Epidermal melanocyte (primary cell): ENCODE data around the gene EIPR1.

Experiments
- DNase-seq: peaks from one replicate; pipeline ENCODE4 v3.0.0; 2011; ENCODE audit warnings: low spot score; ENCODE audit not compliant: insufficient read length

The EIPR1 gene

DNA sequence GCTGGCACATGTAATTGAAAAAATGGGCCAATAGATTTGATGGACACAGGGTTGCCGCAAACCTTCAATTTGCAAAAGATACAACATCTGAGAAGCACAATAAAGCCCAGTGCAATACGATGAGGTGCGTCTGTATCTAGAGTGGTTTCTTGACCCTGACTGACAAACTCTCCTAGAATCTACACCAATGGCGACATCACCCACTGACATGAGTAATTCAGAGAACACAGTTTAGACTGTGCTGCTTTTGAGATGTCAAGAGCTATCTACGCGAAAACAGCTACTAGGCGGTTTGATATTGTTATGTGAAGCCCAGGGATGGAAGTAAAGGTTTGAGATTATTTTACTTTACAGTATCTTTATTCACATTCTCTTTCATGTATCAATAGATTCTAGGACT, 104.9 kb downstream of the EIPR1 start:
- DNase-seq, result no peak

- no peak for DNase-seq
These were observed 107.5 kb downstream of the EIPR1 start for GRCh38 chr2:3270095-3270478.

DNA sequence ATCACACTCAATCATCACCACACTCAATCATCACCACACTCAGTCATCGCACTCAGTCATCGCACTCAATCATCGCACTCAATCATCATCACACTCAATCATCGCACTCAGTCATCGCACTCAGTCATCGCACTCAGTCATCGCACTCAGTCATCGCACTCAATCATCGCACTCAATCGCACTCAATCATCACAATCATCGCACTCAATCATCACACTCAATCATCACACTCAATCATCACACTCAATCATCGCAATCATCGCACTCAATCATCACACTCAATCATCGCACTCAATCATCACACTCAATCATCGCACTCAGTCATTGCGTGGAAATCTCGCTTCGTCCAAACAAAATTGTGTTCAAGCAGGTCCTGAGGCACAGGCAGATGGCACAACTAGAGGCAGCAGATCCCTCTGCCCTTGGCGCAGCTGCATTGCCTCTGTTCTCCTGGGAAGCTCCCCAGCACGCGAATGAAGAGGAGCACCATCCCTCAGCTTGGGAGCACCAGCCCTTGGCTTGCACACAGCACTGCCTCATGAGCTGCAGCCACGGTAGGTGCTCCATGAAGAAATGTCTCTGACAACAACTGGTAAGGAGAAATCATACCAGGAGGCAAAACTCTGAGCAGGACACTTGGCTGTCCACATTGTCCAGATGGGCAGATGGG, 108.1 kb downstream of the EIPR1 start:
- DNase-seq, result no peak

GRCh38 chr2:3268705-3269029, 109.0 kb downstream of the EIPR1 start:
- no peak for DNase-seq

DNA sequence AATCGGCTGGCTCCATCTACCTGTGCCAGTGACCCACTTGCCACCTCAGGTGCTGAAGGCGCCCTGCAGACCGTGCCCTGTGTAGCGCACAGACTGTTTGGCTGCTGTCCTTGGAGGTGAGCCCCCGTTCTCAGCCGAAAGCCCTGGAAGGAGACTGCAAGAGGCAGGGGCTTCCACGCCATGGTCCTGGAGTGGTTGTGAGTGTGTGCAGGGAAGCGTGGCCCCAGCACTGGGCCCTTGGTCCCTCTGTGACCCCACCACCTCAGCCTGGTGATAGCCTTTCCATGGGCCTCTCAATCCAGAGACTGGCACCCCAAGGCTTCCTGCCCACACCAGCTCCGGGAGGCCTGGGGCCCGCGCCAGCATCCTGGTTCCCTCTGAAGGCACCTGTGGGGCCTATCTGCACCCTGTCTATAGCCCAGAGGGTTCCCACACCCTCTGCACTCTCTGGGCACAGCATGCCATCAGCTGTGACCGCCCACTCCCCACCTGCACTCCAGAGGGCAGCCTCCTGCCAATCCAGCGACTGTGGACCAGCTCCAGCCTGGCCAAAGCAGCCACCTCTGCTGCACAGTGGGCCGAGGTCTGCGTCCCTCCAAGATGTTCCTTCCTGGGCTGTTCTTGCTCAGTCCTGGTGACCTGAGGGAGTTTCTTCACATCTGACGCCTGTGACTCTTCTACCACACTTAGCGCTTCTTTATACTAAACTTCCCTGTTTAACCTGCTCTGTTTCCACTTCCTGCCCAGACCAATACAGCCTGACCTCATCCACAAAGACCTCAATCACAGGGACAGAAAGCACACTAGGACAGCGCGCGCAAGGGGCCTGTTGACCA, 109.5 kb downstream of the EIPR1 start:
- DNase-seq, result no peak

- no peak for DNase-seq
These were observed 110.4 kb downstream of the EIPR1 start for GRCh38 chr2:3266925-3267867.

- no peak for DNase-seq
These were observed 111.4 kb downstream of the EIPR1 start for GRCh38 chr2:3265981-3266924.

DNA sequence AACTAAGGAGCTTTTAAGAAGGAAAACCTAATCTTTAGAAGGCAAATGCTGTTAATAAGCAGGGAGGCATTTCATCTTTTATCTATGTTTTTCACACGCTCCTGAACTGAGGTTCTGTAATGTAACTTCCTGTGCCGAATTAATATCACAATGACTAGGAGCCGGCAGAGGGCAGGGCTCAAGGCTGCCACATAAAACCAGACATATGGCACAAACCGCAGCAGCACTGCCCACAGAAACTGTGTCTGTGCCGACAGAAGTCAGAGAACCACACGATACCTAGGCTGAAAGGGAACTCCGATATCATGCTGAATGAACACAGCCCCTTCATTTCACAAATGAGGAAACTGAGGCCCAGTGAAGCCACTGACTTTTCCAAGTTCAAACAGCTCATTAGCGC, 112.1 kb downstream of the EIPR1 start:
- DNase-seq, result no peak

DNA sequence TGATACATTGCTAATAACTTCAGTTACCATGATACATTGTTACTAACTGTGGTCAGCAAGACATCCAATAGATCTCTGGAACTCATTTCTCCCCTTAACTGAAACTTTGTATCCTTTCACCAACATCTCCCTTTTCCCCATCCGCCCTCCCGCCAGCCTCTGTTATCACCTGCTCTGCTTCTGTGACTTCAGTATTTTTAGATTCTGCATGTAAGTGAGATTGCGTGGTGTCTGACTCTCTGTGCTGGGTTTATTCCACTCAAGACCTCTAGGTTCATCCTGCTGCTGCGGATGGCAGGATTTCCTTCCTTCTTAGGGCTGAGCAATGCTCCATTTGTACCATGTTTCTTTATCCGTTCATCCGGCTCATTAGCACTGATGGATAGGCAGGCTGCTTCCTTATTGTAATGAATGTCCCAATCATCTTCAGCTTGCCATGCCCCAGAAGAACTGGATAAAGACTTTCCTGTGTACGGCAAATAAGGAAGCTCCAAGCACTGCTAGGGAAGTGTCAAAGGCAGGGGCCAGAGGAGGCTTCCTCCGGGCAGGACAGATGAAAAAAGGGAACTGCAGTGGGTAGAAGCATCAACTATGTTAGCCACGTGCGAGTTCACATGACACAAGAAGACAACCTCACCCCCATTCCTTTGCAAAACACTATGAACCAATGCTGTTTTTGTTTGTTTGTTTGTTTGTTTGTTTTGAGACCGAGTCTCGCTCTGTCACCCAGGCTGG, 113.4 kb downstream of the EIPR1 start:
- no peak for DNase-seq

- no peak for DNase-seq
These were observed 114.1 kb downstream of the EIPR1 start for GRCh38 chr2:3263487-3263886.

DNA sequence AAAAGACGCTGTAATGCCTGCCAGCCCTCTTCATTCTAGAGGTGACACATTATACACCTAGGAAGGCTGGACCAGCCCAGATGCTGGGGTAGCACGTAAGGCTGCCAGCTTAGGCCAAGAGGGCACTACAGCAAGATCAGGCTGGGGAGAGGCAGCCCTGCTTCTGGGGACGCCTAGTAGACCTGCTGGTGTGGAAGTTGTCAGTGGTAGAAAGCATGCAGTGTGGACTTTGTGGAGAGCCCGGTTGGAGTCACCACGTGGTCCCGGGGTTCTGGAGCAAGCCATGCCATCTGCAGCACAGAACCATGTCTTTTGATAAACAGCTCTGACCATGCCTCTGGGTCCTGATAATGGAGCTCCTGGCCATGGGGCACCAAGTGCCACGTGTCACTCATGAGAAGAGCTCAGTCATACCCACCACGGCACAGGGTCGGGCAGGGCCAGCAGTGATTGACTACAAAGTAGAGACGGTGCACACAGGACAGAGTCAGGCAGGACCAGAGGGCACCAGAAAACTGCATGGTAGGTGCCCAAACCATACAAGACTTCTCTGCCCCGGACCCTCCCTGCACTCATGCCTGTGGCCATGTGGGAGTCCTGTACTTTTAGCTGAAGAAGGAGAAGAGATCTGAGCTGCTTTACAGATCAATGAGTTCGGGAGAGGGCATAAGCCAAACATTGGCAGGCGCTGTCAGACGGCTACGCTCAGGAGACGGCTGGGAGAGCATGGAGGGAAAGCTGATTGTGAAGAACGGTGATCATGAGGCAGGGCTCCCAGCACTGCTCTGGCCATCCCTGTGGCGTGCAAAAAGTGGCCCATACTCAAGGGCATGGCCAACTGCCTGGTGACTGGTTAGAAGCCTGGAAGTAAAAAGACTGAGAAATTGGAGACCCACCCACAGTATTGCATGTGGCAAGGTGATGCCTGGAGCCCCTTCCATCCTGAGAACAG, 114.9 kb downstream of the EIPR1 start:
- DNase-seq, result no peak

DNA sequence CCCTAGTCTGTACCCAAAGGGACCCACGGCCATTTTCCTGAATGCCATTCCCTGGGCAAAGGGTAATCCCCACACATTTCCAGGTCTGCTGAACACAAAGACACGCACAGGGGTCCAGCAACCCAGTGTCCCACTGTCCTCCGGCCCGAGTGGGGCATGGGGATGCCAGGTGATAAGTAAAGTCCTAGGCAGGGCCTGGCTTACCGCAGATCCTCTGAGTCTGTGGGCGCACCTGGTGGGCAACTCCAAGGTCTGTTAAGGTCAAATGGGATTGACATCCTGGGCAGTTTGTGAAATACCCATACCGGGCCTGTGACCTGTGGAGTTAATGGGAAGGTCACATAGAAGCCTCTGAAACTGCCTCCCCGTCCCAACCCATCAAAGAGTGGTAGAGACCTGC, 116.1 kb downstream of the EIPR1 start:
- no peak for DNase-seq

DNA sequence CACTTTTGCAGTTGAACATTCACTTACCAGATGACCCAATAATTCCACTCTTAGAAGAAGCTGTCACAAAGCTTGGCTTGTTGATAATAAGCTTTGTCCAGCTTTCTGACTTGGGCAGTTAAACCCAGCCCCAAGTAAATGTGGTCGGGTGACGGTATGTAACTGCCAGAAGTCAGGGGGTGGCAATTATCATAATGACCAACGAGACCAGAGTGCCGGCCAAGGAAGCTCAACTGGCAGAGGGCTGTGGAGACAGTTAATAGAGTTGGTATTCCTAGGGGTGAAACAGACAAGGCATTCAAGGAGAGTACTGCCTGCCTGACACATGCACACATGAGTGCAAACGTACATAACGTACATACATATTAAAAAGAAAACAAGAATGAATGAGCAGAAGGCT, 116.7 kb downstream of the EIPR1 start:
- no peak for DNase-seq

DNA sequence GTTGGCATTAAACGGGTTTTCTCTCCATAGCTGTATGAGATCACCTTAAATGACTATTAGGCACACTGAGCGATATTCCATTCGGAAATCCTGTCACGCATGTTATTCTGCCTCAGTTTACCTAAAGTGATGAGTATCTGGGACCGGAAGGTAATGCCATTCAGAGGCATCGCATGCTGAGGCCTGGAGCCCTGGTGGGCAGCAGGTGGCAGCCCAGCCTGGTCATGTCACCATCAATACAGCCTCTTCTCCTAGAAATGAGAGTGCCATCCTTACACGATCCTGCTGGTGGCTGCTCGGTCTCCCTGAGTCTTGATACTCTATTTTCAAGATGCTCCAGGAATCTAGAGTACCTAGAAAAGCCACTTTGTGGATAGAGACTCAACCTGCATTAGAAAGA, 119.8 kb downstream of the EIPR1 start:
- no peak for DNase-seq

DNA sequence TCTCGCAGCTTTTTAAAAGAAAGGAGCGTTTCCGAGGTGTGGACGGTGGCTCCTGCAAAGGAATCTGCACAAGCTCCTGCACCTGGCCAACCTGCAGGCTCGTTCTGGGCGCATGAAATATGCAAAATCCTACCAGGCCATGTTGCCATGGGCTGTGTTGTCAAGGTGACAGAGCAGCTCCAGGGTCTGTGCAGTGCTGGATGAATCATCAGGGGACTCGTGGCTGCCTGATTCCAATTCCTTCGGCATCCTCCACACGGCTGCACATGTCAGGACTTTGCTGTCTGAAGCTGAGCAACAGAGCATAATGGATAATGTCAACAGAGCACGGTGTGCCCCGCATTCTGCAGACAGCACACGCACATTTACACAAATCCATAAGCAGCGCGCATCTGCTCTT, 120.5 kb downstream of the EIPR1 start:
- no peak for DNase-seq

DNA sequence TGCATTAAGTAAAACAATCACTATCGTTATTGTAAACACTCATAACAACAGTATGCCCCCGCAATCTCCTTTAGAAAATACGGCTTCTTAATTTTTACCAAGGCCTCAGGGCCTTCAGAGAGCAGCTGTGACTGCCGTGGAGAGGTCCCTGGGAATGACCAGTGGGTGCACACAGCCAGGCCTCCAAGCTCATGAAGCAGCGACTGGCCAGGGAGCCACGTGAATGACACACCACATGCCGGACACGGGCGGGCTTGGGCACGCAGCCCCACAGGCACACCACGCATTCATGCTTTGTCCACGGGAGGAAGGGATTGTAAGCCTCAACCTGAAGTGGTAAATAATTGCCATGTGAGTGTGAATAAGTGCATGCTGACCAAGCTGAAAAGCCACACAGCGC, 121.0 kb downstream of the EIPR1 start:
- DNase-seq, result no peak

DNA sequence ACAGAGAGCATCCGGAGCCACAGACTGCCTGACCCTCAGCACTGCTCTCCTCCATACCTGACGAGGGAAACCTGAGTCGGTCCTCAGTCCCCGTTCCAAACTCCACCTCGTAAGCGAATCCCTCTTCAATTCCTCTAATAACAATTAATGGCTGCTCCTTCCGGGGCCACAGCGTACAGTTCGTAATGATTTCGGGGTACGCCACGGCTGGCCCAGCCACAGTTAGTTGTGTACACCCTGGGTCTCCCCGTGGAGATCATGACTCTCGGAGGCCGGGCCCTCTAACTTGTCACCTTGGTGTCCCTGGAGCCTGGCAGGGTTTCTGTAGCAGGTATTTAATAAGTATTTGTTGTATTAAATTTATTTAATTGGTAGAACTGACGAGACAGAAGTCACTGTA, 121.5 kb downstream of the EIPR1 start:
- no peak for DNase-seq

- no peak for DNase-seq
These were observed 123.1 kb downstream of the EIPR1 start for GRCh38 chr2:3254442-3254941.

- DNase-seq, result no peak
These were observed 123.6 kb downstream of the EIPR1 start for GRCh38 chr2:3253913-3254441.
